HUDEP-2 (cell line): ENCODE measurements around the gene UBD.

Experiments
- DNase-seq, 76 experiments: peaks; one replicate each; lab custom pipeline; 2025; ENCODE audit not compliant: unreplicated experiment in 76 of 76; lab: John Stamatoyannopoulos, UW

UBD gene

DNA sequence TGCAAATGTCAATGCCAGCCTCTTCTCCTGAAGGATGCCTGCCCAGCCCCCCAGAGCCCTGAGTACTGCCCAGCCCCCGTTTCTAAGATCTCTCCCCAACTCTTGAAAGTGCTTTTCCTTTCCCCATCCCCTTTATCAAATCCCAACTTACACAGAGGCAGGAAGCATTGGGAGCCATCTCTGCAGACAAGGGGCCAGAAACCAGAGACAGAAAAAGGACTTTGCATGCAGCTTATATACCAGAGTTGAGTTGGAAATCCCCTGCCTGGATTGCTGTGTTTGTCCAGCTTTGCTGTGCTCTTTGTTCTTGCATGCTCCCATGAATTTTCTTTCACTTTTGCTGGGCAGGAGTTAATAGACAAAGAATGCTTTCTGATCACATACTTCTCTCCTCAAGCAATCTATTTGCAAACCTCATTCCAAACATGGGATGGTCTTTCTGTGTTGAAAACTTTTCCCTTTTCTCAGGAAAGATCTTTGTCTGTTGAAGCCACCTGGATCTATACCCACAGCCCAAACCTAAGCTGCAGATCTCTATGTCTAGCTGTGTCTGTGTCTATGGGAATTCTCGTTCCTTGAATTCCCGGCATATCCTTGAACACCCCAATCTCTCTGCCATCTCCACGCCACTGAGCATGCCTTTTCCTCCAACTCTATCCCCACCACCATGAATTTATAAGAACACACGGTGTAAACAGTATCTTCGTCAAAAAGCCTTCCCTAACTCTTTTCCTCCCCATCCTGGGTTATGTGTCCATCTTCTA is at the start of gene UBD:
Gene UBD (minus strand): TSS at position 209 of the 764 bp plus-strand sequence. CDS start 31 bp downstream, at position 178.
- DNase-seq: no peak

DNA sequence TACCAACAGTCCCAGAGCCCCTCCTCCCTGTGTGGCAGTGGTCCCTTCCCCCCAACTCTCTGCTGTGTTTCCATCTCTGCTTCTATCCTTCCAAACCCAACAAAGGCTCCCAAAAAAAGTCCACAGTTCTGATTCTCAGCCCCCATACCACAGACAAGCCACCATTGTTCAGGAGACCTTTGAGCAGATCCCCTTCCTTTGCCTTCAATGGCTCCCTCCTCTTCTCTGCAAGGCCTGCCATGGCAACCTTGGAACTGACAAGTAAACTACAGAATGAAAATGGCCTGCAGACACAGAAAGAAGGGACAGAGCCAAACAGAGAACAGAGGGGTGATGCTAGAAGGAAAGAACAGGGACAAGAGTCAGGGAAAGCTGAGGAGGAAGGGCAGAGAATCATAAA is 48.6 kb upstream of the UBD start:
- no peak for DNase-seq

- no peak for DNase-seq
Observed at GRCh38 chr6:29603930-29604329, 44.4 kb upstream of the UBD start.

DNA sequence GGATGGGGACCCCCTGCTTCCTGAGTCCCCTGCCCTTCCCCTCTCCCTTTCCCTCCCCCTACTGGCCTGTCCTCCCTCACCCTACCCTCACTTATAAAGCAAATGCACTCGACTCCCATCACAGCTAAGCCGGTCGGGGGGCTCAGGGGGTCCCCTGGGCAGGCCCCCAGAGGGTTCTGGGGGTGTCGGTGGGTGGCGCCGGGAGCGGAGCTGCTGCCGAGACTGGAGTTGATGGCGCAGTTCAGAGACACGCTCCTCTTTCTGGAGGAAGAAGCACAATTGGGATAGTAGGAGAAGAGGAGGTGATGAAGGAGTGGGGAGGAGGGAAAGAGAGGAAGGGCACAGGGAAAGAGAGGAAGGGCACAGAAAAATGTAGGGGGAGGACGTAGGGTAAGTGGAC is 43.9 kb upstream of the UBD start:
- DNase-seq: no peak

- peak in 18 of 76 experiments; percentile 1 to 52 (median 20) for DNase-seq
Observed at GRCh38 chr6:29602564-29603361, 43.2 kb upstream of the UBD start.

DNA sequence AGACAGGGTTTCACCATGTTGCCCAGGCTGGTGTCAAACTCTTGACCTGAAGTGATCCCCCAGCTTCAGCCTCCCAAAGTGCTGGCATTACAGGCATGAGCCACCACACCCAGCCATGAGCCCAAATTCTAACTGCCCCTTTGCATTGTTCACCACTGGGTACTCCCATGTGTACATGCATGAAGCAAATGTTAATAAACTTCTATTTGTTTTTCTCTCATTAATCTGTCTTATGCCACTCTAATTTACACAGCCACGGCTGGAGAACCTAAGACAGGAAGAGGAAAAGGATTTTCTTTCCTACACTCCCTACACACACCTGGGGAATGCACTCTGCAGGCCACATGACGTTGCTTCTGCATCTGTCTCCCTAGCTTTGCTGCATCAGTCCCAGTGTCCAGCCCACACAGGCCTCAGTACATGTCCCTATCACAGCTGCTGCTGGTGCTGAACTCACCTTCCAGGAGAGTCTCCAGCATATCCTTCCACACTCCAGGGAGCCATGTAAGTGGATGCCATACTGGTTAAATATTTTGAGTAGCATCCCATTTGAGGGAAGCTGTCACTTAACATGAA is 38.7 kb upstream of the UBD start:
- DNase-seq: no peak

DNA sequence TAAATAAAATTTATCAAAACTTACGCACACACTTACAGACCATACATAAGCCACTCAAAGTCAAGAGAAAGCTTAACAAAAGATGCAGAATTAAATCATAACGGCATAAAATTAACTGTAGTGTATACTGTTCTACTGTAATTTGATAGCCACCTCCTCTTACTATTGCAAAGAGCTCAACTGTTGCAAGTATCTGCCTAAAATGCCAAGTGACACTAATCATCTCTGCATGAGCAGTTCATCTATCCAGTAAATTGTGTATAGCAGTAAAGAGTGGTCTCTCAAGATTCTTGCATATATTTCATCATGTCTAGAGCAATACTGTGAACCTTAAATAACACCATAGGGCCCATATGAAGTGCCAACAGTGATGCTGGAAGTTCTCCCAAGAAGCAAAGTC is 37.7 kb upstream of the UBD start:
- no peak for DNase-seq

DNA sequence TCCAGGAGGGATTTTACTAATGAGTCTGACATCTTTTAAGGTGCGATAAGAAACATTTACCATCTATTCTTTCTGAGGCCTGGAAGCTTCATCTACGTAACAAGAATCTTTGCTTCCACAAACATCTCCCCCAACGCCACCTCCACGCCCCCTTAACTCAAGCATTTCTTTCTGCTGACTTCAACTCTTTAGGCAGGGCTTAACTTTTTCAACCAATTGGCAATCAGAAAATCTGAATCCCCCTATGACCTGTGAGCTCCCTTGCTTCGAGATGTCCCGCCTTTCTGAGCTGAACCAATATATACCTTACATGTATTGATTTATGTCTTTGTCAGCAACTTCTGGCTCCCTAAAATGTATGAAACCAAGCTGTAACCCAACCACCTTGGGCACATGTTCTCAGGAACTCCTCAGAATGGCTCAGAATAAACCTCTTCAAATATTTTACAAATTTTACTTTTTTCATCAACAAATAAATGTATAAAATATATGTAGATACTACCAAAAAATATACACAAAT is 36.9 kb upstream of the UBD start:
- no peak for DNase-seq

DNA sequence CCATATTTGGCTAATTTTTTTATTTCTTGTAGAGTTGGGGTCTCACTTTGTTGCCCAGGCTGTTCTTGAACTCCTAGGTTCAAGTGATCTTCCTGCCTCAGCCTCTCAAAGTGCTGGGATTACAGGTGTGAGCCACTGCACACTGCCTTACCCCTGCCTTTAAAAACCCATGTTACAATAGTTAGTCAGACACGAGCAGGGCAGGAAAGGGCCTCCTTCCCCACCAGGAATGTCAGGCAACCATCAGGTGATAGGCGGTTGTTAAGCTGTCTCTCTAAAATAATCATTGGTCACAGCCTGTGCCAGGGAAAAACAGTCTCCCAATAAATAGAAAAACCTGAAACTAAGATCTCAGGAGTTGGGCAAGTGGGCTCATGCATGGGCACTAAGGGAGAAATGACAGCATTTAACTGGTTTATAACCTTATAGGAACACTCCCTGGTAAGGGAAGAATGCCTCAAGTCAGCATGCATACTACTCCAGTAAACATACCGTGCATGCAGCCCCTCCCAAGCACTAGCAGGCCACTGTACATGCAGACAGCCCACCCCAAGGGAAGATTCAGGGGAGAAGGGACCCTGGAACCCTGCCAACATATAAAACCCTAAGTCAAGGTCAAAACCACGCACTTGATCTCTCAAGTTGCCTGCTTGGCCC is 33.8 kb upstream of the UBD start:
- DNase-seq: peak in 3 of 76 experiments; percentile 8 to 17 (median 10)

- DNase-seq: no peak
Observed at GRCh38 chr6:29591677-29592076, 32.1 kb upstream of the UBD start.

DNA sequence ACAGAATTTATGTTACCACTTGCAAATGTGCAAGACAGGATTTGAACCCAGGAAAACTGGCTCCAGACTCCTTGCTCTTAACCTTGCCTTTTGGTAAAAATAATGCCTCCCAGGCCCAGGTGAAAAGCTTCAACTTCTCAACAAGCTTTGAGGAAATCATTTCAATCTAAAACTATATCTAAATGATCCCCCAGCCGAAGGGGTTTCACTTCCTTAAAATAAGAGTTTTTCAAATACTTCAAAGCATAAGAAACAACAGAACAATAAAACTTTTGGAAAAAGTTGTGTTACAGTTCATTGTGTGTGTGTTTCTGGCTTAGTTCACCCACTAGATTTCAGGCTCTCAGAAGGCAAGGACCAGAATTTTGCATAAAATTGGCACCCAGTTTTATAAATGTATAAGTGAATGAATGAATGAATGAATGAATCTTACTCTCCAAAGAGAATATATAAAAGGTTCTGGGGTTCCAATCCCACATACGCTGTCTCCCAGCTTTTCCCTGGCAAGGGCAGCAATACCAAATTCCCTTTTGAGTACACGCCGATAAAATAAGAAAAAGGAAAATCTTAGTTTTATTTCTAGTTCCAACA is 30.8 kb upstream of the UBD start:
- no peak for DNase-seq

GRCh38 chr6:29589423-29590048 is 30.0 kb upstream of the UBD start:
- DNase-seq: peak in 39 of 76 experiments; percentile 4 to 74 (median 32)

- DNase-seq: no peak
Observed at GRCh38 chr6:29584821-29585220, 25.3 kb upstream of the UBD start, which contains the start of gene OR2H2. Gene OR2H2, plus strand, starts transcription at chr6:29585121. Its CDS starts 2,824 bp downstream, at chr6:29587945.

DNA sequence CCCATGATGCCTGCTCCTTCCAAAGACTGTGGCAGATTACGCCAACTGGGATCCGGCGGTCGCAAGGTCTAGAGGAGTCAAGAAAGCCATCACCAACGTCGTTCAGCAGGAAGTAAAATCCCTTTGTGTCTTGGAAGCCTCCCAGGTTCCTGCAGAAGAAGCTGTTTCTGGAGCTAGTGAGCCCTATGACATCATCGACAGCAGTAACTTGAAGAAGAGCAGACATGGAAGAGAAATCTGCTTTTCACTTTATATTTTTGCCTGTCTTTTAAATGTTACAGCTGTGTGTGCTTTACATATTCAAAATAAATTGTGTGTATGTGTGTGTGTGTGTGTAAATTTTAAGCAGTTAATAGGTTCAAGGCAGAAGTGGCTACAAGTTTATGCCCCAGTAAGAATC is 18.0 kb upstream of the UBD start:
- no peak for DNase-seq

GRCh38 chr6:29576056-29576455 is 16.5 kb upstream of the UBD start:
- no peak for DNase-seq

- no peak for DNase-seq
Observed at GRCh38 chr6:29567991-29568390, 8.5 kb upstream of the UBD start.

- DNase-seq: no peak
Observed at GRCh38 chr6:29567541-29567940, 8.0 kb upstream of the UBD start.

GRCh38 chr6:29566856-29567255 is 7.3 kb upstream of the UBD start:
- no peak for DNase-seq

- DNase-seq: no peak
Observed at GRCh38 chr6:29564875-29565274, 5.3 kb upstream of the UBD start.

- no peak for DNase-seq
Observed at GRCh38 chr6:29563435-29563965, 4.0 kb upstream of the UBD start.
